ENCODE data around the gene TMEM154.

DNA sequence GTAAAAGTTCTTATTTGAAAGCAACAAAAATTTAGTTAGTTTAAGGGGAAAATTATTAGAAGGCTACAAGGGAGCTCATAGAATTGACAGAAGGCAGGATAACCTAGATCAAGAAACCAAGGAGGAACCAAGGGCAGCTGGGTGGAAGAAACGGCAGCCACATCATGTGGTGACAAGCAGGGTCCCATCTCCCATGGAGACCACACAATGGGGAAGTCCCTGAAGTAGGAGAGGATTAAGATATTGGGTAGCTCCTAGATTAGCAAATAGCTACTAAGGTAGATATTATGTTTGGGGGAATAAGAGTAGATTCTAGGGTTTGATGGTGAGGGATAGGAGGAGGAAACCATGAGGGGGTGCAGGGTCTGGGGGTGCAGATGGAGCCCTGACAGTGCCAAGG lies 48.0 kb upstream of the TMEM154 start:
- TF ChIP-seq, protein P1, sequence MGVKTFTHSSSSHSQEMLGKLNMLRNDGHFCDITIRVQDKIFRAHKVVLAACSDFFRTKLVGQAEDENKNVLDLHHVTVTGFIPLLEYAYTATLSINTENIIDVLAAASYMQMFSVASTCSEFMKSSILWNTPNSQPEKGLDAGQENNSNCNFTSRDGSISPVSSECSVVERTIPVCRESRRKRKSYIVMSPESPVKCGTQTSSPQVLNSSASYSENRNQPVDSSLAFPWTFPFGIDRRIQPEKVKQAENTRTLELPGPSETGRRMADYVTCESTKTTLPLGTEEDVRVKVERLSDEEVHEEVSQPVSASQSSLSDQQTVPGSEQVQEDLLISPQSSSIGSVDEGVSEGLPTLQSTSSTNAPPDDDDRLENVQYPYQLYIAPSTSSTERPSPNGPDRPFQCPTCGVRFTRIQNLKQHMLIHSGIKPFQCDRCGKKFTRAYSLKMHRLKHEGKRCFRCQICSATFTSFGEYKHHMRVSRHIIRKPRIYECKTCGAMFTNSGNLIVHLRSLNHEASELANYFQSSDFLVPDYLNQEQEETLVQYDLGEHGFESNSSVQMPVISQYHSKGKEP (tag by site-specific recombination; IDR thresholded peaks at IDR 0.05) = no peak
- TF ChIP-seq, protein P2, sequence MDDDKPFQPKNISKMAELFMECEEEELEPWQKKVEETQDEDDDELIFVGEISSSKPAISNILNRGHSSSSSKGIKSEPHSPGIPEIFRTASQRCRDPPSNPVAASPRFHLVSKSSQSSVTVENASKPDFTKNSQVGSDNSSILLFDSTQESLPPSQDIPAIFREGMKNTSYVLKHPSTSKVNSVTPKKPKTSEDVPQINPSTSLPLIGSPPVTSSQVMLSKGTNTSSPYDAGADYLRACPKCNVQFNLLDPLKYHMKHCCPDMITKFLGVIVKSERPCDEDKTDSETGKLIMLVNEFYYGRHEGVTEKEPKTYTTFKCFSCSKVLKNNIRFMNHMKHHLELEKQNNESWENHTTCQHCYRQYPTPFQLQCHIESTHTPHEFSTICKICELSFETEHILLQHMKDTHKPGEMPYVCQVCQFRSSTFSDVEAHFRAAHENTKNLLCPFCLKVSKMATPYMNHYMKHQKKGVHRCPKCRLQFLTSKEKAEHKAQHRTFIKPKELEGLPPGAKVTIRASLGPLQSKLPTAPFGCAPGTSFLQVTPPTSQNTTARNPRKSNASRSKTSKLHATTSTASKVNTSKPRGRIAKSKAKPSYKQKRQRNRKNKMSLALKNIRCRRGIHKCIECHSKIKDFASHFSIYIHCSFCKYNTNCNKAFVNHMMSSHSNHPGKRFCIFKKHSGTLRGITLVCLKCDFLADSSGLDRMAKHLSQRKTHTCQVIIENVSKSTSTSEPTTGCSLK (tag by site-specific recombination; IDR thresholded peaks at IDR 0.05) = no peak
- TF ChIP-seq, protein P3, sequence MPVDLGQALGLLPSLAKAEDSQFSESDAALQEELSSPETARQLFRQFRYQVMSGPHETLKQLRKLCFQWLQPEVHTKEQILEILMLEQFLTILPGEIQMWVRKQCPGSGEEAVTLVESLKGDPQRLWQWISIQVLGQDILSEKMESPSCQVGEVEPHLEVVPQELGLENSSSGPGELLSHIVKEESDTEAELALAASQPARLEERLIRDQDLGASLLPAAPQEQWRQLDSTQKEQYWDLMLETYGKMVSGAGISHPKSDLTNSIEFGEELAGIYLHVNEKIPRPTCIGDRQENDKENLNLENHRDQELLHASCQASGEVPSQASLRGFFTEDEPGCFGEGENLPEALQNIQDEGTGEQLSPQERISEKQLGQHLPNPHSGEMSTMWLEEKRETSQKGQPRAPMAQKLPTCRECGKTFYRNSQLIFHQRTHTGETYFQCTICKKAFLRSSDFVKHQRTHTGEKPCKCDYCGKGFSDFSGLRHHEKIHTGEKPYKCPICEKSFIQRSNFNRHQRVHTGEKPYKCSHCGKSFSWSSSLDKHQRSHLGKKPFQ (tag by site-specific recombination; IDR thresholded peaks at IDR 0.05) = no peak
- no peak for TF ChIP-seq ZNF561 (tag by site-specific recombination; IDR thresholded peaks at IDR 0.05; ENCODE audit: borderline replicate concordance)
- no peak for TF ChIP-seq ZNF529 (tag by site-specific recombination; IDR thresholded peaks at IDR 0.05; ENCODE audit: insufficient replicate concordance)
